ENCODE data around the gene SMCHD1. TPM values are rescaled to one million over a fixed set of nuclear protein-coding genes. Genes with fewer than 3 reads are reported as not detected.

SMCHD1 gene
- total RNA-seq, 1 experiment from 2014 or later = 57.4 TPM

DNA sequence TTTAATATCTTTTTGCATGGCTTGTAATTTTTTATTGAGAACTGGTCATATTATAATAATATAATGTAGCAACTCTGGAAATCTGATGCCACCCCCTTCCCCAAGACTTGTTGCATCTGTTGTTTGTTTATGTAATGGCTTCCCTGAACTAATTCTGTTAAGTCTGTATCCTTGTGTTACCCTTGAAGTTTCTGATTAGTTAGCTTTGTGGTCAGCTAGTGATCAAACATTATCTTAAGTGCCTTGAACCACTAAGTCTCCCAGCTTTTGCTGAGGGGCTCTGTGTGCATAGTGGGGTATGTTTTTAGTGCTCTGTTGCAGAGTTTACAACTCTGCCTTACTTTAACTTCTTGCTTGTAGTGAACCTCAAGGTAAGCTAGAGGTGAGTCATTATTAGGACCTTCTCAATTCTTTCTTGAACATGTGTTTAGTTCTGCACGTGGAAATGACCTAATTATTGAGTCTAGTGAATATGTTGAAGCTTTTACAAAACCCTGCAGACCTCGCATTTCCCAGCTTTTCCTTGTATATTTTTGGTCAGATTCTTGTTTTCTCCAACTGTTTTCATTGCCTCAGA lies 24.8 kb downstream of the SMCHD1 start:
- POLR2A ChIA-PET = no interaction called here
- TF ChIP-seq, protein P1, sequence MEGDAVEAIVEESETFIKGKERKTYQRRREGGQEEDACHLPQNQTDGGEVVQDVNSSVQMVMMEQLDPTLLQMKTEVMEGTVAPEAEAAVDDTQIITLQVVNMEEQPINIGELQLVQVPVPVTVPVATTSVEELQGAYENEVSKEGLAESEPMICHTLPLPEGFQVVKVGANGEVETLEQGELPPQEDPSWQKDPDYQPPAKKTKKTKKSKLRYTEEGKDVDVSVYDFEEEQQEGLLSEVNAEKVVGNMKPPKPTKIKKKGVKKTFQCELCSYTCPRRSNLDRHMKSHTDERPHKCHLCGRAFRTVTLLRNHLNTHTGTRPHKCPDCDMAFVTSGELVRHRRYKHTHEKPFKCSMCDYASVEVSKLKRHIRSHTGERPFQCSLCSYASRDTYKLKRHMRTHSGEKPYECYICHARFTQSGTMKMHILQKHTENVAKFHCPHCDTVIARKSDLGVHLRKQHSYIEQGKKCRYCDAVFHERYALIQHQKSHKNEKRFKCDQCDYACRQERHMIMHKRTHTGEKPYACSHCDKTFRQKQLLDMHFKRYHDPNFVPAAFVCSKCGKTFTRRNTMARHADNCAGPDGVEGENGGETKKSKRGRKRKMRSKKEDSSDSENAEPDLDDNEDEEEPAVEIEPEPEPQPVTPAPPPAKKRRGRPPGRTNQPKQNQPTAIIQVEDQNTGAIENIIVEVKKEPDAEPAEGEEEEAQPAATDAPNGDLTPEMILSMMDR (IDR thresholded peaks at IDR 0.05; ENCODE audit: insufficient read depth in 1 of 2, low read depth in 1 of 2, low read length in 1 of 2, severe bottlenecking in 1 of 2, unreplicated experiment in 1 of 2) = no peak
- CTCF ChIA-PET = no interaction called here
- H3K27me3 ChIP-seq (replicated peaks; ENCODE audit: control insufficient read depth, insufficient read depth, low read length) = no peaks in the 10 kb centered on the region
- DNase-seq = no peak
- H3K4me3 Mint-ChIP-seq (ENCODE audit: unreplicated experiment) = no peak overlapping the region
- no peak overlapping the region for H3K4me3 ChIP-seq (ENCODE audit: low read depth, low read length)
- no peaks in the 10 kb centered on the region for H3K27me3 Mint-ChIP-seq (ENCODE audit: insufficient read depth, unreplicated experiment)
- H3K4me1 Mint-ChIP-seq (ENCODE audit: low read depth, unreplicated experiment) = peaks cover 10% of the 10 kb centered on the region
- H3K4me1 ChIP-seq = no peaks in the 10 kb centered on the region
- no peak overlapping the region for H3K27ac Mint-ChIP-seq (ENCODE audit: unreplicated experiment)
- intact Hi-C loops (cut with micrococcal nuclease; ENCODE audit: unreplicated experiment) = no loop called here
- H3K36me3 Mint-ChIP-seq (ENCODE audit: insufficient read depth, unreplicated experiment) = peaks cover 50% of the 10 kb centered on the region
- H3K9me3 Mint-ChIP-seq (ENCODE audit: unreplicated experiment) = no peaks in the 10 kb centered on the region
- H3K36me3 ChIP-seq (ENCODE audit: control insufficient read depth, insufficient read depth, low read length) = no peaks in the 10 kb centered on the region
- peaks cover under 1% of the 10 kb centered on the region; the same call in 1 of the 2 replicates for H3K9me3 ChIP-seq
- no TSS peak for BruUV-seq (replicated peaks)

- DNase-seq = no peak
- Histone ChIP-seq H3K9me3 (peaks cover 6% of the 10 kb centered on the region), H3K36me3 (ENCODE audit: control insufficient read depth, insufficient read depth, low read length) (0 out of 2 replicates have a peak, but pooled peaks cover 2% of the 10 kb centered on the region), H3K27me3 (replicated peaks; ENCODE audit: control insufficient read depth, insufficient read depth, low read length) (no peaks in the 10 kb centered on the region), H3K4me1 (no peaks in the 10 kb centered on the region), H3K4me3 (ENCODE audit: low read depth, low read length) (no peak overlapping the region)
- Mint-ChIP-seq H3K4me1 (ENCODE audit: low read depth, unreplicated experiment) (peaks cover 5% of the 10 kb centered on the region), H3K36me3 (ENCODE audit: insufficient read depth, unreplicated experiment) (peaks cover 58% of the 10 kb centered on the region), H3K27ac (ENCODE audit: unreplicated experiment) (no peak overlapping the region), H3K27me3 (ENCODE audit: insufficient read depth, unreplicated experiment) (no peaks in the 10 kb centered on the region), H3K4me3 (ENCODE audit: unreplicated experiment) (no peak overlapping the region), H3K9me3 (ENCODE audit: unreplicated experiment) (peaks cover 16% of the 10 kb centered on the region)
- CTCF ChIA-PET = no interaction called here
- intact Hi-C loops (cut with micrococcal nuclease; ENCODE audit: unreplicated experiment) = no loop called here
- POLR2A ChIA-PET = no interaction called here
- no TSS peak for BruUV-seq (replicated peaks)
- TF ChIP-seq, protein P1 (IDR thresholded peaks at IDR 0.05; ENCODE audit: insufficient read depth in 1 of 2, low read depth in 1 of 2, low read length in 1 of 2, severe bottlenecking in 1 of 2, unreplicated experiment in 1 of 2) = no peak
Observed at GRCh38 chr18:2681993-2682603, 26.6 kb downstream of the SMCHD1 start.

DNA sequence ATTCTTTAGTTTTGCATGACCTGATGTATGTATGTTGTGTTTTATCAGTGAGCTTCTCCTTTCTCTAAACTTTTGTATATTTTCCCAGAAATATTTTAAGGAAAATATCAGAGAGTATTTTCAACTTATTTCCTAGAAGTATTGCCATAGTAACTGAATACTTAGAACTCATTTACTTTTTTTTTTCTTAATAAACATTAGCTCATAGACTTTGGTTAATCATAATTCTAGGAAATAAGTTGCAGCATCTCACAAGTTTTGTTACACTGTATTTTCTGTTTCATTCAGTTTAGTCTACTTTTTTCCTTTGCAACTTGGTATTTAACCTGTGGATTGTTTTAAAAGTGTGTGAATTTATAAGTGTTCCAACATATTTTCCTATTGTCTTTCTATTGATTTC lies 27.5 kb downstream of the SMCHD1 start:
- H3K36me3 Mint-ChIP-seq (ENCODE audit: insufficient read depth, unreplicated experiment) = peaks cover 63% of the 10 kb centered on the region
- Histone ChIP-seq H3K4me3 (ENCODE audit: low read depth, low read length) (no peak overlapping the region), H3K27me3 (replicated peaks; ENCODE audit: control insufficient read depth, insufficient read depth, low read length) (no peaks in the 10 kb centered on the region), H3K4me1 (no peaks in the 10 kb centered on the region), H3K36me3 (ENCODE audit: control insufficient read depth, insufficient read depth, low read length) (0 out of 2 replicates have a peak, but pooled peaks cover 2% of the 10 kb centered on the region), H3K9me3 (peaks cover 6% of the 10 kb centered on the region)
- BruUV-seq (replicated peaks) = no TSS peak
- peaks cover 14% of the 10 kb centered on the region for H3K4me1 Mint-ChIP-seq (ENCODE audit: low read depth, unreplicated experiment)
- no peak overlapping the region for H3K27ac Mint-ChIP-seq (ENCODE audit: unreplicated experiment)
- peaks cover 23% of the 10 kb centered on the region for H3K9me3 Mint-ChIP-seq (ENCODE audit: unreplicated experiment)
- H3K27me3 Mint-ChIP-seq (ENCODE audit: insufficient read depth, unreplicated experiment) = no peaks in the 10 kb centered on the region
- ChIA-PET CTCF (no interaction called here), POLR2A (interaction anchor here (0.6 kb wide), 1 partner anchor 54 kb away, joined by 3 read pairs; no protein-coding TSS in a partner anchor)
- no peak overlapping the region for H3K4me3 Mint-ChIP-seq (ENCODE audit: unreplicated experiment)
- no peak for DNase-seq
- intact Hi-C loops (cut with micrococcal nuclease; ENCODE audit: unreplicated experiment) = no loop called here
- TF ChIP-seq, protein P1 (IDR thresholded peaks at IDR 0.05; ENCODE audit: insufficient read depth in 1 of 2, low read depth in 1 of 2, low read length in 1 of 2, severe bottlenecking in 1 of 2, unreplicated experiment in 1 of 2) = no peak

Data from Caco-2 (cell line).